ENCODE measurements around the gene TMSB15C. TPM values are rescaled to one million over a fixed set of nuclear protein-coding genes. Genes with fewer than 3 reads are reported as not detected.
"Not testable (repeated sequence)": the region's sequence is repeated elsewhere in the genome, so short reads cannot be mapped to it uniquely, and the experiment has no call there.

TMSB15C gene
- total RNA-seq, 1 donor from 2014 or later, result 1.2 TPM

GRCh38 chrX:104084063-104084462 is 8.0 kb upstream of the TMSB15C start:
- Histone ChIP-seq H3K36me3 (no peaks in the 10 kb centered on the region), H3K4me3 (no peak overlapping the region), H3K27ac (no peak overlapping the region), H3K27me3 (ENCODE audit: low read depth) (no peaks in the 10 kb centered on the region), H3K4me1 (no peaks in the 10 kb centered on the region), H3K9me3 (no peaks in the 10 kb centered on the region)
- intact Hi-C loops (cut with DNase I), result no loop called here
- DNase-seq (no peak), ATAC-seq (no peak)
- no peak for TF ChIP-seq CTCF (IDR thresholded peaks at IDR 0.05)

- DNase-seq; H3K4me3 ChIP-seq; H3K4me1 ChIP-seq; H3K36me3 ChIP-seq; H3K27ac ChIP-seq; ATAC-seq; H3K9me3 ChIP-seq; intact Hi-C loops (cut with DNase I); H3K27me3 ChIP-seq (ENCODE audit: low read depth): not testable (repeated sequence)
These were observed 1.8 kb upstream of the TMSB15C start for GRCh38 chrX:104077854-104078253.

- ATAC-seq; H3K9me3 ChIP-seq; intact Hi-C loops (cut with DNase I); DNase-seq; H3K4me3 ChIP-seq; H3K36me3 ChIP-seq; H3K27ac ChIP-seq; H3K27me3 ChIP-seq (ENCODE audit: low read depth); H3K4me1 ChIP-seq: not testable (repeated sequence)
These were observed 13.4 kb downstream of the TMSB15C start for GRCh38 chrX:104062636-104063035.

GRCh38 chrX:104054956-104055355 is 21.1 kb downstream of the TMSB15C start:
- peak in 1 of 2 donors; percentile 48 for ATAC-seq

GRCh38 chrX:104047171-104047570 is 28.9 kb downstream of the TMSB15C start:
- intact Hi-C loops (cut with DNase I), result no loop called here
- Histone ChIP-seq H3K27me3 (ENCODE audit: low read depth) (no peaks in the 10 kb centered on the region), H3K9me3 (no peaks in the 10 kb centered on the region), H3K36me3 (no peaks in the 10 kb centered on the region), H3K4me1 (no peaks in the 10 kb centered on the region), H3K4me3 (no peak overlapping the region), H3K27ac (no peak overlapping the region)
- ATAC-seq, result no peak
- no peak for TF ChIP-seq CTCF (IDR thresholded peaks at IDR 0.05)
- no peak for DNase-seq

More at GRCh38 chrX:104054956-104055355, 21.1 kb downstream of the TMSB15C start:
- DNase-seq; intact Hi-C loops (cut with DNase I); H3K36me3 ChIP-seq; H3K4me1 ChIP-seq; H3K27me3 ChIP-seq (ENCODE audit: low read depth); H3K9me3 ChIP-seq; H3K4me3 ChIP-seq; H3K27ac ChIP-seq: not testable (repeated sequence)

GRCh38 chrX:104045642-104046041 is 30.4 kb downstream of the TMSB15C start:
- DNase-seq (no peak), ATAC-seq (no peak)
- Histone ChIP-seq H3K27ac (no peak overlapping the region), H3K27me3 (ENCODE audit: low read depth) (no peaks in the 10 kb centered on the region), H3K36me3 (no peaks in the 10 kb centered on the region), H3K9me3 (no peaks in the 10 kb centered on the region), H3K4me3 (no peak overlapping the region), H3K4me1 (no peaks in the 10 kb centered on the region)
- TF ChIP-seq CTCF (IDR thresholded peaks at IDR 0.05), result no peak
- intact Hi-C loops (cut with DNase I), result no loop called here

- Histone ChIP-seq H3K4me1 (no peaks in the 10 kb centered on the region), H3K9me3 (no peaks in the 10 kb centered on the region), H3K27me3 (ENCODE audit: low read depth) (no peaks in the 10 kb centered on the region), H3K4me3 (no peak overlapping the region), H3K27ac (no peak overlapping the region), H3K36me3 (no peaks in the 10 kb centered on the region)
- DNase-seq (no peak), ATAC-seq (no peak)
- TF ChIP-seq CTCF (IDR thresholded peaks at IDR 0.05), result no peak
- intact Hi-C loops (cut with DNase I), result no loop called here
These were observed 35.0 kb downstream of the TMSB15C start for GRCh38 chrX:104041003-104041402.

All from lower lobe of right lung (tissue), 2 donors.